ES-I3 (cell line): ENCODE measurements around the gene SPINK1.
"Not testable (repeated sequence)": the region's sequence is repeated elsewhere in the genome, so short reads cannot be mapped to it uniquely, and the experiment has no call there.

Experiments used
- H3K36me3 ChIP-seq: 2 replicates; pipeline ENCODE4 v1.6.1; 2013; ENCODE audit warnings: mild to moderate bottlenecking, low read length, control low read depth, moderate library complexity; ENCODE audit not compliant: insufficient read depth
- H3K4me1 ChIP-seq: 2 replicates; pipeline ENCODE4 v1.6.1; 2013; ENCODE audit warnings: mild to moderate bottlenecking, control low read depth, low read length; ENCODE audit not compliant: insufficient read depth
- H3K9ac ChIP-seq: 2 replicates; pipeline ENCODE4 v1.6.1; 2013; ENCODE audit warnings: low read depth, mild to moderate bottlenecking, low read length, moderate library complexity
- H3K9me3 ChIP-seq: 2 replicates; pipeline ENCODE4 v1.6.1; 2013; ENCODE audit warnings: mild to moderate bottlenecking, low read length, moderate library complexity; ENCODE audit not compliant: control insufficient read depth, insufficient read depth

SPINK1 gene

GRCh38 chr5:147836439-147836838, 5.0 kb upstream of the SPINK1 start:
- Histone ChIP-seq H3K4me1 (no peaks in the 10 kb centered on the region), H3K9me3 (no peaks in the 10 kb centered on the region), H3K36me3 (no peaks in the 10 kb centered on the region), H3K9ac (no peak overlapping the region)

- H3K36me3 ChIP-seq, result no peaks in the 10 kb centered on the region
- no peak overlapping the region for H3K9ac ChIP-seq
- H3K4me1 ChIP-seq, result no peaks in the 10 kb centered on the region; the same call in 1 of the 2 replicates
- H3K9me3 ChIP-seq, result no peaks in the 10 kb centered on the region
These were observed 3.9 kb upstream of the SPINK1 start for GRCh38 chr5:147835386-147835798.

- Histone ChIP-seq H3K4me1 (no peaks in the 10 kb centered on the region; the same call in 1 of the 2 replicates), H3K9me3 (no peaks in the 10 kb centered on the region), H3K36me3 (no peaks in the 10 kb centered on the region), H3K9ac (no peak overlapping the region)
These were observed 1.1 kb upstream of the SPINK1 start for GRCh38 chr5:147832541-147832940.

GRCh38 chr5:147830035-147830434, 1.4 kb downstream of the SPINK1 start:
- H3K36me3 ChIP-seq, result no peaks in the 10 kb centered on the region
- H3K4me1 ChIP-seq, result no peaks in the 10 kb centered on the region; the same call in 1 of the 2 replicates
- H3K9me3 ChIP-seq, result no peaks in the 10 kb centered on the region
- no peak overlapping the region for H3K9ac ChIP-seq

GRCh38 chr5:147827017-147827416, 4.5 kb downstream of the SPINK1 start:
- not testable (repeated sequence) for H3K9me3 ChIP-seq, H3K36me3 ChIP-seq, H3K9ac ChIP-seq, H3K4me1 ChIP-seq

GRCh38 chr5:147826361-147826760, 5.1 kb downstream of the SPINK1 start:
- Histone ChIP-seq H3K36me3 (no peaks in the 10 kb centered on the region), H3K9ac (no peak overlapping the region), H3K4me1 (no peaks in the 10 kb centered on the region; the same call in 1 of the 2 replicates), H3K9me3 (no peaks in the 10 kb centered on the region)

- H3K36me3 ChIP-seq, result no peaks in the 10 kb centered on the region
- no peaks in the 10 kb centered on the region for H3K9me3 ChIP-seq
- H3K4me1 ChIP-seq, result no peaks in the 10 kb centered on the region
- H3K9ac ChIP-seq, result no peak overlapping the region
These were observed 8.6 kb downstream of the SPINK1 start for GRCh38 chr5:147822686-147823491.

GRCh38 chr5:147822222-147822621, 9.2 kb downstream of the SPINK1 start:
- not testable (repeated sequence) for H3K4me1 ChIP-seq, H3K9ac ChIP-seq, H3K9me3 ChIP-seq, H3K36me3 ChIP-seq

GRCh38 chr5:147821766-147822165, 9.7 kb downstream of the SPINK1 start:
- Histone ChIP-seq H3K4me1 (no peaks in the 10 kb centered on the region), H3K36me3 (no peaks in the 10 kb centered on the region), H3K9ac (no peak overlapping the region), H3K9me3 (no peaks in the 10 kb centered on the region)

GRCh38 chr5:147819261-147819770, 12.2 kb downstream of the SPINK1 start:
- Histone ChIP-seq H3K9me3 (no peaks in the 10 kb centered on the region), H3K4me1 (no peaks in the 10 kb centered on the region), H3K36me3 (no peaks in the 10 kb centered on the region), H3K9ac (no peak overlapping the region)

- no peaks in the 10 kb centered on the region for H3K4me1 ChIP-seq
- H3K9me3 ChIP-seq, result no peaks in the 10 kb centered on the region
- H3K36me3 ChIP-seq, result no peaks in the 10 kb centered on the region
- H3K9ac ChIP-seq, result no peak overlapping the region
These were observed 13.2 kb downstream of the SPINK1 start for GRCh38 chr5:147818290-147818689.

- Histone ChIP-seq H3K36me3 (no peaks in the 10 kb centered on the region), H3K4me1 (peaks cover 16% of the 10 kb centered on the region; the same call in 1 of the 2 replicates), H3K9me3 (no peaks in the 10 kb centered on the region), H3K9ac (no peak overlapping the region)
These were observed 17.8 kb downstream of the SPINK1 start for GRCh38 chr5:147813696-147814095.

GRCh38 chr5:147809830-147810666, 21.4 kb downstream of the SPINK1 start:
- no peak overlapping the region for H3K9ac ChIP-seq
- no peaks in the 10 kb centered on the region for H3K36me3 ChIP-seq

GRCh38 chr5:147805030-147805454, 26.4 kb downstream of the SPINK1 start:
- peaks cover 8% of the 10 kb centered on the region; the same call in 1 of the 2 replicates for H3K4me1 ChIP-seq
- no peaks in the 10 kb centered on the region for H3K9me3 ChIP-seq
- H3K9ac ChIP-seq, result no peak overlapping the region
- H3K36me3 ChIP-seq, result no peaks in the 10 kb centered on the region

More at GRCh38 chr5:147809830-147810666, 21.4 kb downstream of the SPINK1 start:
- H3K9me3 ChIP-seq, result no peaks in the 10 kb centered on the region
- H3K4me1 ChIP-seq, result peaks cover 16% of the 10 kb centered on the region; the same call in 1 of the 2 replicates
